ENCODE results near the gene DALRD3. TPM values are rescaled to one million over a fixed set of nuclear protein-coding genes. Genes with fewer than 3 reads are reported as not detected.

The DALRD3 gene
- total and polyA plus RNA-seq, 2 experiments from 2014 or later, result 54.6 to 78.0 TPM

DNA sequence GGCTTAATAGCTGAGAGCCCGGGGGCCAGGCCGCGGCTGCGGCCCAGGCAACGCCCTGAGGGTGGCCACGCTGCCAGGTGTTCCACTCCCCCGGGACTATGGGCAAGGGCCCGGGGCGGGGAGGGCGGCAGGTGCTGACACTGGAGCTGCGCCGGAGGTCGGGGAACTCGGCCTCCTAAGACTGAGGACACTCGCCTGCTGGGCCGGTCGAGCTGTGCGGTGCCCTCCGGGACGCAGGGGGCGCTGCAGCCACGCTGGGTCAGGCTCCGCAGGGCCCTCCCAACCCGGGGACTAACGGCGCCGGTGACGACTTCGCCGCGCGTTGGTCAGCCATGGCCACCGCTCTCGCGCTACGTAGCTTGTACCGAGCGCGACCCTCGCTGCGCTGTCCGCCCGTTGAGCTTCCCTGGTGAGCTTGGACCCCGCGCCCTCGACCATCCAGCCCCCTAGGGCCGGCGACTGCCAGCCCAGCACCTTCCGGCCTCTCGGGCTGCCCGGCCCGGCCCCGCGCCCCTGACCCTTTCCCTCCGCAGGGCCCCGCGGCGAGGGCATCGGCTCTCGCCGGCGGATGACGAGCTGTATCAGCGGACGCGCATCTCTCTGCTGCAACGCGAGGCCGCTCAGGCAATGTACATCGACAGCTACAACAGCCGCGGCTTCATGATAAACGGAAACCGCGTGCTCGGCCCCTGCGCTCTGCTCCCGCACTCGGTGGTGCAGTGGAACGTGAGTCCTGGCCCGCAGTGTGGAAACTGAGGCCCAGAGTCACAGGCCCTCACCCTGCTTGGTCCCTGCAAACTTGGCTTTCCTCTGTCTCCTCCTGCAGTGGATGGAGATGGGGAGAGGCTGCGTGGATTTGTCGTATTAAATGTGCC lies 3.7 kb upstream of the DALRD3 start, which contains the start of gene NDUFAF3:
Gene NDUFAF3 (plus strand): TSS at position 309 of the 875 bp plus-strand sequence. CDS start 24 bp downstream, at position 333.
- Histone ChIP-seq H3K4me1 (ENCODE audit: low read depth) (peaks cover 15% of the 10 kb centered on the region), H3K9me3 (ENCODE audit: low read depth) (no peaks in the 10 kb centered on the region), H3K27ac (peak within 1 kb of the TSS; percentile 96), H3K4me3 (peak within 1 kb of the TSS; percentile 55), H3K27me3 (no peaks in the 10 kb centered on the region), H3K36me3 (peaks cover 27% of the 10 kb centered on the region)
- TF ChIP-seq, protein P1, sequence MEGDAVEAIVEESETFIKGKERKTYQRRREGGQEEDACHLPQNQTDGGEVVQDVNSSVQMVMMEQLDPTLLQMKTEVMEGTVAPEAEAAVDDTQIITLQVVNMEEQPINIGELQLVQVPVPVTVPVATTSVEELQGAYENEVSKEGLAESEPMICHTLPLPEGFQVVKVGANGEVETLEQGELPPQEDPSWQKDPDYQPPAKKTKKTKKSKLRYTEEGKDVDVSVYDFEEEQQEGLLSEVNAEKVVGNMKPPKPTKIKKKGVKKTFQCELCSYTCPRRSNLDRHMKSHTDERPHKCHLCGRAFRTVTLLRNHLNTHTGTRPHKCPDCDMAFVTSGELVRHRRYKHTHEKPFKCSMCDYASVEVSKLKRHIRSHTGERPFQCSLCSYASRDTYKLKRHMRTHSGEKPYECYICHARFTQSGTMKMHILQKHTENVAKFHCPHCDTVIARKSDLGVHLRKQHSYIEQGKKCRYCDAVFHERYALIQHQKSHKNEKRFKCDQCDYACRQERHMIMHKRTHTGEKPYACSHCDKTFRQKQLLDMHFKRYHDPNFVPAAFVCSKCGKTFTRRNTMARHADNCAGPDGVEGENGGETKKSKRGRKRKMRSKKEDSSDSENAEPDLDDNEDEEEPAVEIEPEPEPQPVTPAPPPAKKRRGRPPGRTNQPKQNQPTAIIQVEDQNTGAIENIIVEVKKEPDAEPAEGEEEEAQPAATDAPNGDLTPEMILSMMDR (IDR thresholded peaks at IDR 0.05; ENCODE audit: low read depth, low read length), result peak; percentile 90
- peak; percentile 95 to 96 for DNase-seq (ENCODE audit: low read depth in 1 of 2, low spot score in 1 of 2)

DNA sequence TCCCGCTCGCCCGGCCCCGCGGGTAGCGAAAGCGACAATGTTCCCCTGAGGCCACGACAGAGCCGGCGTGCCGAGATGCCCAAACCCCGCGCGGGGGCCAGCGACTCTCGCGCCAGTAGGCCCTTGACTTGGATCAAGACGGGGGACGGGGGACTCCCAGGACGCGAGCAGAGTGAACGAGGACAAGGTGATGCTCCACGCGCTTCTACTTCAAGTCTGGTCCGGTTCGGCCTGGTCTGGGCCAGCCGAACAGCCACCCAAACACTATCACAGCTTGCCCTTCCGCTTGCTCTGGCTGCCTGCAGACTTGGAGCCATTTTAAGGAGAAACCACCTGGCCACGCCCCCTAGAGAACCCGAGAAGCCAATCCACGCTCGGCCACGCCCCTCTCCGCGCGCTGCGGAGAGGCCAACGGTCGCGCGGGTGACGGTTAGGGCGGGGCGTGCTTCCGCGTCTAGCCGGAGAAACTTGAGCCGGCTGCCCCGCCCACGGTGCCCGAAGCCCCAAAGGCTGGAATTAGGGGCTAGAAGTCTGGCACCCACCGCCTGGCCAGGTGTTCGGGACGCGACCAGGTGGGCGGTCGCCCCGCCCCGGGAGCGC lies 2.9 kb upstream of the DALRD3 start:
- no peaks in the 10 kb centered on the region for H3K9me3 ChIP-seq (ENCODE audit: low read depth)
- H3K36me3 ChIP-seq, result peaks cover 26% of the 10 kb centered on the region
- peak overlapping the region; percentile 96 for H3K27ac ChIP-seq
- peak overlapping the region; percentile 55 for H3K4me3 ChIP-seq
- peak; percentile 98 to 100 for DNase-seq (ENCODE audit: low read depth in 1 of 2, low spot score in 1 of 2)
- TF ChIP-seq, protein P1 (IDR thresholded peaks at IDR 0.05; ENCODE audit: low read depth, low read length), result no peak
- H3K4me1 ChIP-seq (ENCODE audit: low read depth), result peaks cover 15% of the 10 kb centered on the region
- H3K27me3 ChIP-seq, result no peaks in the 10 kb centered on the region

DNA sequence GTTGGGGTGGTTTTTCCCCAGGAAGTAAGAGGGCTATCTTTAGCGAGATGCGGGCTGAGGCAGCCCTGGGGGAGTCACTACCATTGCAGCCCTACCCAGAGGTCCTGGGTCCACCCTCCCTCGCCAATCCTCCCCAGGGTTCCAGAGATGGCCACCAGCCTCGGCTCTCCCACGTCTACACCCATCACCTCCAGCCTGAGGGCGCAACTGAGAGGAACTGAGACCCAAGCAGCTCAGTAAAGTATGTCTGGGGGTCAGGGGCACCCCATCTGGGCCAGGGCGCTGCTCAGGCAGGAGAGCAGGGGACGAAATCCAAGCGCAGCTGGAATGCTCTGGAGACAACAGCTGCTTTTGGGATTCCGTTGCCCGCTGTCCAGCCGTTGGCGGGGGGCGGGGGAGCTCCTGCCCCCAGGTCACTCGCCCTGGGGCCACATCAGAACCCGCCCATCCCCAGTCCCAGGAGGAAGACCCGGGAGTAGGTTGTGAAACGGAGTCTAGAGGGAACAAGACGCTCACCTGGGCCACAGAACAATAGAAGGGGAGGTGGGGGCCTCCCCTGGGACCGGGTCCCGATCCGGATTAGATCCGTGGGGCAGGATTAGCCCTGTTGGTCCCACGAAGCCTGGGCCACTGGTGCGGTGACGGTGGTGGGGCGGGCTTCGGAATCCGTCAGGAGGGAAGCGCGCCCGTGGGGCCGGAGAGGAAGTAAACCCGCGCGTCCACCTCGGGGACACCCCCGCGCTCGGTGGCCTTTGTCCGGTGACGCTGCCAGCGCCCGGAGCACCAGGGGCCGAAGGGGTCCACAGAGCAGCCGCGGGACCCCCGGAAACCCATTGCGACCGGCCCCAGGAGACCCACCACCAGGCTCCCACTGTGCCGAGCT lies 2.2 kb upstream of the DALRD3 start:
- DNase-seq (ENCODE audit: low read depth in 1 of 2, low spot score in 1 of 2), result peak in 1 of 2 donors; percentile 39
- peak overlapping the region; percentile 96 for H3K27ac ChIP-seq
- no peaks in the 10 kb centered on the region for H3K9me3 ChIP-seq (ENCODE audit: low read depth)

DNA sequence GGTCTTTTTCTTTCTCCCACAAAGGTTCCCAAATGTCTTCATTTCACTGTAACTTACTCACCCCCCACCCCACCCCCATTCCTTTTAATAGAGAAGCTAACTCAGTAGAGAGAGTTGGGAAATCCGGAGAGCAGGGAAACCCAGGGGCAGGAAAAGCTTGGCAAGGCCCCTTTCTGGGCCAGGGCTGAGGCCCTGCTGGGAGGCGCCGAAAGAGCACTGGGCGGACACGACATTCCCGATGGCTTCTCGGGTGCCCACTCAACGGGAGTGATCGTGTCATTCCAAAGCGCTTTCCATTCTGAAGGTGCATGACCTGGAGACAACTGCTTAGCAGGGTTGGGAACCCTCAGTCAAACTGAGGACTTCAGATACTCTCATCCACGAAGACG lies 1.6 kb upstream of the DALRD3 start:
- H3K27me3 ChIP-seq, result no peaks in the 10 kb centered on the region
- TF ChIP-seq, protein P1 (IDR thresholded peaks at IDR 0.05; ENCODE audit: low read depth, low read length), result no peak
- H3K4me3 ChIP-seq, result peak overlapping the region; percentile 55
- H3K27ac ChIP-seq, result peak overlapping the region; percentile 96
- peak in 1 of 2 donors; percentile 49 for DNase-seq (ENCODE audit: low read depth in 1 of 2, low spot score in 1 of 2)
- peaks cover 28% of the 10 kb centered on the region for H3K36me3 ChIP-seq
- peaks cover 15% of the 10 kb centered on the region for H3K4me1 ChIP-seq (ENCODE audit: low read depth)
- no peaks in the 10 kb centered on the region for H3K9me3 ChIP-seq (ENCODE audit: low read depth)

More for the DNA sequence above, 2.2 kb upstream of the DALRD3 start:
- Histone ChIP-seq H3K4me1 (ENCODE audit: low read depth) (peaks cover 15% of the 10 kb centered on the region), H3K4me3 (peak overlapping the region; percentile 55), H3K36me3 (peaks cover 27% of the 10 kb centered on the region), H3K27me3 (no peaks in the 10 kb centered on the region)
- TF ChIP-seq, protein P1 (IDR thresholded peaks at IDR 0.05; ENCODE audit: low read depth, low read length), result no peak

DNA sequence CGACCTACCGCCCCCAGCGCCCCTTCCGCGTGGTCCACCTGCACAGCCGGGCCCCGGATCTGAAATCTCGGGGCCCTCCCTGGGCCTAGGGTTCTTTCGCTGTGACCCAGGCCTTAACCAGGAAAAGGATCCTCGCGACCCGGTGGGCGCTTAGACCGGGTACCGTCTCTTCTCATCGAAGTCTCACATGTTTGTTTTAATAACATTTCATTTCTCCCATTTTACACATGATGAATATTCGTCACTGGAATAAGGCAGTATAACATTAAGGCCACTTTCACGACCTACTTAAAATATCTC lies 277 bp upstream of the DALRD3 start:
- no peak for DNase-seq (ENCODE audit: low read depth in 1 of 2, low spot score in 1 of 2)
- Histone ChIP-seq H3K9me3 (ENCODE audit: low read depth) (no peaks in the 10 kb centered on the region), H3K4me3 (peak overlapping the region; percentile 82), H3K27ac (peak overlapping the region; percentile 44), H3K36me3 (peaks cover 27% of the 10 kb centered on the region), H3K4me1 (ENCODE audit: low read depth) (peaks cover 15% of the 10 kb centered on the region), H3K27me3 (no peaks in the 10 kb centered on the region)
- TF ChIP-seq, protein P1 (IDR thresholded peaks at IDR 0.05; ENCODE audit: low read depth, low read length), result no peak

All from cardiac muscle cell (in vitro differentiated cells and primary cell).